ENCODE measurements around the gene MNT. TPM values are rescaled to one million over a fixed set of nuclear protein-coding genes. Genes with fewer than 3 reads are reported as not detected.

The MNT gene
- total and polyA plus RNA-seq, 9 of the 15 experiments (the other 6 are each of a cell fraction or from before 2014, with no cell fraction given) = 0.18 to 23.8 (median 5.3) TPM

DNA sequence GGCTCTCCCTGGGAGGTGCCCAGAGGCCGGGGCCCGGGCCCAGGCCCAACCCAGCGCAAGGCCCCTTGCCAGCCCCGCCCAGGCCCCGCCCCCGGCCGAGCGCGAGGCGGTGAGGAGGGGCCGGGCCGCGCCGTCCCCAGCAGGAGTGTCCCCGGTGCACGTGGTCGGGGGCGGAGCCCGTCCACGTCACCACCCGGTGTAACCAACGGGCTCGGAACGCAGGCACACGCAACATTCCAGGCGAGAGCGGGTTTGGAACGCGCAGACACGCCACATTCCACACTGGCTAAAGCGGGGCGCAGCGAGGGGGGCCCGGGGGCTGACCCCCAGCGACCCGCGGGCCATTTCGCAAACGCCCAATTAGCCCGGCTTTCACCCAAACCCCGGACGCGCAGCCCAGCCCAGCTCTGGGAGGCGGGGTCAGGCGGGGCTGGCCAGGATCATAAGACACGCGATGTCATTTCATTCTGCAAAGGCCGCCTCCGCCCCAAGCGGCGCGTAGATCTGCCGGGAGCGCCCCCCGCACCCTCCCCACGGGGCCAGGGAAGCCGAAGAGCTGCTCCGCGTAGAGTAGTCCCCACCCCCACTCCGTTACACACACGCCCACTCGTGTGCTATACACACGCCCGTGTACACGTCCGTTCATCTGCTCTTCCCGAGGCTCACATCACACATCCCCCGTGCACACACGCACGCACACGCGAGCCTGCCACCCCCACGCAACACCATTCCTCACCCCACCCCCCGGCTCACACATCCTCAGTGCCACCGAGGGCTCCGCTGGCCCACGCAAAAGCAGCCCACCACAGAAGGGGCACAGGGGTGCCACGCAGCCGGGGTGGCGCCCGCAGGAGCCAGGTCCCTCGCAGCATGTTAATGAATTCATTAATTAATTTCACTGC, 1.0 kb downstream of the MNT start (continued):
- TF ChIP-seq, protein P1, sequence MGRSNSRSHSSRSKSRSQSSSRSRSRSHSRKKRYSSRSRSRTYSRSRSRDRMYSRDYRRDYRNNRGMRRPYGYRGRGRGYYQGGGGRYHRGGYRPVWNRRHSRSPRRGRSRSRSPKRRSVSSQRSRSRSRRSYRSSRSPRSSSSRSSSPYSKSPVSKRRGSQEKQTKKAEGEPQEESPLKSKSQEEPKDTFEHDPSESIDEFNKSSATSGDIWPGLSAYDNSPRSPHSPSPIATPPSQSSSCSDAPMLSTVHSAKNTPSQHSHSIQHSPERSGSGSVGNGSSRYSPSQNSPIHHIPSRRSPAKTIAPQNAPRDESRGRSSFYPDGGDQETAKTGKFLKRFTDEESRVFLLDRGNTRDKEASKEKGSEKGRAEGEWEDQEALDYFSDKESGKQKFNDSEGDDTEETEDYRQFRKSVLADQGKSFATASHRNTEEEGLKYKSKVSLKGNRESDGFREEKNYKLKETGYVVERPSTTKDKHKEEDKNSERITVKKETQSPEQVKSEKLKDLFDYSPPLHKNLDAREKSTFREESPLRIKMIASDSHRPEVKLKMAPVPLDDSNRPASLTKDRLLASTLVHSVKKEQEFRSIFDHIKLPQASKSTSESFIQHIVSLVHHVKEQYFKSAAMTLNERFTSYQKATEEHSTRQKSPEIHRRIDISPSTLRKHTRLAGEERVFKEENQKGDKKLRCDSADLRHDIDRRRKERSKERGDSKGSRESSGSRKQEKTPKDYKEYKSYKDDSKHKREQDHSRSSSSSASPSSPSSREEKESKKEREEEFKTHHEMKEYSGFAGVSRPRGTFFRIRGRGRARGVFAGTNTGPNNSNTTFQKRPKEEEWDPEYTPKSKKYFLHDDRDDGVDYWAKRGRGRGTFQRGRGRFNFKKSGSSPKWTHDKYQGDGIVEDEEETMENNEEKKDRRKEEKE (IDR thresholded peaks at IDR 0.05; ENCODE audit: borderline replicate concordance in 1 of 2, control insufficient read depth in 1 of 2, low read depth in 2 of 2, low read length in 1 of 2) = no peak
- TF ChIP-seq MEF2D (tag; conservative IDR thresholded peaks at IDR 0.05; ENCODE audit: low read depth) (no peak), SRSF3 (IDR thresholded peaks at IDR 0.05; ENCODE audit: insufficient read depth, low read length) (no peak), CBX2 (IDR thresholded peaks at IDR 0.05; ENCODE audit: insufficient read depth, low read length, poor library complexity, severe bottlenecking) (no peak), ZBTB1 (CRISPR knock-in tag; IDR thresholded peaks at IDR 0.05; ENCODE audit: borderline replicate concordance, low read depth) (peak; percentile 28; the same call in 1 of the 2 replicates), ZNF311 (CRISPR knock-in tag; IDR thresholded peaks at IDR 0.05) (no peak), KLF16 (IDR thresholded peaks at IDR 0.05) (no peak), RNF2 (IDR thresholded peaks at IDR 0.05) (peak; percentile 52; the same call in 1 of the 2 replicates), NCOA4 (IDR thresholded peaks at IDR 0.05; ENCODE audit: partially characterized antibody) (no peak), ELF2 (CRISPR knock-in tag; IDR thresholded peaks at IDR 0.05) (no peak), XRCC4 (IDR thresholded peaks at IDR 0.05; ENCODE audit: extremely low read depth, insufficient read depth, insufficient read length) (no peak), POLR2H (tag; IDR thresholded peaks at IDR 0.05; ENCODE audit: low read depth) (peak; percentile 66), KDM4B (IDR thresholded peaks at IDR 0.05; ENCODE audit: borderline replicate concordance in 2 of 2, low read depth in 1 of 2) (0 out of 4 replicates have a peak, but pooled peaks of 1 of the 2 experiments have one; percentile 78), POLR3G (IDR thresholded peaks at IDR 0.05; ENCODE audit: extremely low read depth, insufficient read length, insufficient replicate concordance) (no peak), ZNF639 (CRISPR knock-in tag; conservative IDR thresholded peaks at IDR 0.05 in 1 of 2, IDR thresholded peaks at IDR 0.05 in 1 of 2) (no peak)
- TF ChIP-seq, protein P2, sequence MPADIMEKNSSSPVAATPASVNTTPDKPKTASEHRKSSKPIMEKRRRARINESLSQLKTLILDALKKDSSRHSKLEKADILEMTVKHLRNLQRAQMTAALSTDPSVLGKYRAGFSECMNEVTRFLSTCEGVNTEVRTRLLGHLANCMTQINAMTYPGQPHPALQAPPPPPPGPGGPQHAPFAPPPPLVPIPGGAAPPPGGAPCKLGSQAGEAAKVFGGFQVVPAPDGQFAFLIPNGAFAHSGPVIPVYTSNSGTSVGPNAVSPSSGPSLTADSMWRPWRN (IDR thresholded peaks at IDR 0.05; ENCODE audit: low read depth) = 0 out of 2 replicates have a peak, but pooled peaks have one; percentile 14
- TF ChIP-seq, protein P3, sequence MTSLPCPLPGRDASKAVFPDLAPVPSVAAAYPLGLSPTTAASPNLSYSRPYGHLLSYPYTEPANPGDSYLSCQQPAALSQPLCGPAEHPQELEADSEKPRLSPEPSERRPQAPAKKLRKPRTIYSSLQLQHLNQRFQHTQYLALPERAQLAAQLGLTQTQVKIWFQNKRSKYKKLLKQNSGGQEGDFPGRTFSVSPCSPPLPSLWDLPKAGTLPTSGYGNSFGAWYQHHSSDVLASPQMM (CRISPR knock-in tag; IDR thresholded peaks at IDR 0.05) = no peak

Data from K562 (cell line).